Neuron (in vitro differentiated cells): Measurements from ENCODE around the gene ADSS1.
"Not testable (repeated sequence)": the region's sequence is repeated elsewhere in the genome, so short reads cannot be mapped to it uniquely, and the experiment has no call there.

Experiments used
- H2AFZ ChIP-seq: one replicate; pipeline ENCODE4 v1.6.1; 2013; ENCODE audit warnings: low read depth, mild to moderate bottlenecking, inconsistent platforms, low read length, moderate library complexity
- H3K27me3 ChIP-seq: one replicate; pipeline ENCODE4 v1.6.1; 2013; ENCODE audit warnings: low read length; ENCODE audit not compliant: insufficient read depth
- H3K36me3 ChIP-seq: one replicate; pipeline ENCODE4 v1.6.1; 2013; ENCODE audit warnings: low read length; ENCODE audit not compliant: insufficient read depth
- H3K4me1 ChIP-seq: one replicate; pipeline ENCODE4 v1.6.1; 2013; ENCODE audit warnings: low read length; ENCODE audit not compliant: insufficient read depth
- H3K4me3 ChIP-seq: 2 replicates; pipeline ENCODE4 v1.5.1; 2013; ENCODE audit warnings: mild to moderate bottlenecking, low read length, moderate library complexity
- H3K9me3 ChIP-seq: one replicate; pipeline ENCODE4 v1.6.1; 2013; ENCODE audit warnings: low read length

Gene ADSS1

GRCh38 chr14:104721505-104722431, 2.3 kb upstream of the ADSS1 start:
- H3K36me3 ChIP-seq = peaks cover 2% of the 10 kb centered on the region

GRCh38 chr14:104722938-104723650, 935 bp upstream of the ADSS1 start:
- no peaks in the 10 kb centered on the region for H3K9me3 ChIP-seq
- H3K36me3 ChIP-seq = peaks cover 2% of the 10 kb centered on the region
- peaks cover 26% of the 10 kb centered on the region for H3K4me1 ChIP-seq
- H3K4me3 ChIP-seq = no peak overlapping the region
- no peaks in the 10 kb centered on the region for H3K27me3 ChIP-seq
- H2AFZ ChIP-seq = no peak overlapping the region

More at GRCh38 chr14:104721505-104722431, 2.3 kb upstream of the ADSS1 start:
- H3K27me3 ChIP-seq = no peaks in the 10 kb centered on the region
- H3K4me3 ChIP-seq = no peak overlapping the region
- H3K4me1 ChIP-seq = peaks cover 26% of the 10 kb centered on the region
- H2AFZ ChIP-seq = no peak overlapping the region
- H3K9me3 ChIP-seq = no peaks in the 10 kb centered on the region

GRCh38 chr14:104724407-104724980, 465 bp downstream of the ADSS1 start:
- H2AFZ ChIP-seq = no peak overlapping the region
- no peaks in the 10 kb centered on the region for H3K27me3 ChIP-seq
- H3K9me3 ChIP-seq = no peaks in the 10 kb centered on the region
- peaks cover 2% of the 10 kb centered on the region for H3K36me3 ChIP-seq
- peaks cover 26% of the 10 kb centered on the region for H3K4me1 ChIP-seq
- H3K4me3 ChIP-seq = peak overlapping the region; percentile 40

GRCh38 chr14:104724981-104725771, 1.1 kb downstream of the ADSS1 start:
- Histone ChIP-seq H3K36me3 (no peaks in the 10 kb centered on the region), H3K4me1 (peaks cover 26% of the 10 kb centered on the region), H3K9me3 (no peaks in the 10 kb centered on the region), H3K27me3 (no peaks in the 10 kb centered on the region), H2AFZ (no peak overlapping the region), H3K4me3 (peak overlapping the region; percentile 40)

GRCh38 chr14:104725772-104726548, 1.9 kb downstream of the ADSS1 start:
- Histone ChIP-seq H3K4me3 (no peak overlapping the region), H3K27me3 (no peaks in the 10 kb centered on the region), H2AFZ (no peak overlapping the region), H3K4me1 (peaks cover 26% of the 10 kb centered on the region), H3K36me3 (no peaks in the 10 kb centered on the region), H3K9me3 (no peaks in the 10 kb centered on the region)

GRCh38 chr14:104726600-104727451, 2.8 kb downstream of the ADSS1 start:
- H3K4me3 ChIP-seq = no peak overlapping the region
- H3K36me3 ChIP-seq = no peaks in the 10 kb centered on the region
- peaks cover 20% of the 10 kb centered on the region for H3K4me1 ChIP-seq
- H3K9me3 ChIP-seq = no peaks in the 10 kb centered on the region
- H2AFZ ChIP-seq = no peak overlapping the region
- no peaks in the 10 kb centered on the region for H3K27me3 ChIP-seq

- Histone ChIP-seq H3K4me3 (no peak overlapping the region), H3K27me3 (no peaks in the 10 kb centered on the region), H3K36me3 (no peaks in the 10 kb centered on the region), H3K4me1 (peaks cover 13% of the 10 kb centered on the region), H2AFZ (no peak overlapping the region), H3K9me3 (no peaks in the 10 kb centered on the region)
These were observed 4.6 kb downstream of the ADSS1 start for GRCh38 chr14:104728631-104729030.

GRCh38 chr14:104729176-104729834, 5.3 kb downstream of the ADSS1 start:
- H3K36me3 ChIP-seq, H3K9me3 ChIP-seq, H3K4me3 ChIP-seq, H2AFZ ChIP-seq, H3K27me3 ChIP-seq: not testable (repeated sequence)
- H3K4me1 ChIP-seq = peaks cover 11% of the 10 kb centered on the region

GRCh38 chr14:104729835-104730181, 5.8 kb downstream of the ADSS1 start:
- H3K4me1 ChIP-seq = peaks cover 5% of the 10 kb centered on the region
- no peak overlapping the region for H2AFZ ChIP-seq
- no peak overlapping the region for H3K4me3 ChIP-seq
- no peaks in the 10 kb centered on the region for H3K27me3 ChIP-seq
- no peaks in the 10 kb centered on the region for H3K36me3 ChIP-seq
- H3K9me3 ChIP-seq = no peaks in the 10 kb centered on the region

GRCh38 chr14:104730487-104730886, 6.5 kb downstream of the ADSS1 start:
- Histone ChIP-seq H3K9me3 (no peaks in the 10 kb centered on the region), H3K36me3 (no peaks in the 10 kb centered on the region), H3K27me3 (no peaks in the 10 kb centered on the region), H2AFZ (no peak overlapping the region), H3K4me3 (no peak overlapping the region), H3K4me1 (no peaks in the 10 kb centered on the region)
